Left colon (tissue), 2 donors: ENCODE measurements around the gene LCOR. TPM values are rescaled to one million over a fixed set of nuclear protein-coding genes. Genes with fewer than 3 reads are reported as not detected.
A peak's percentile ranks its signal among the peaks of the same experiment; 100 is the strongest.
"Not testable (repeated sequence)": the region's sequence is repeated elsewhere in the genome, so short reads cannot be mapped to it uniquely, and the experiment has no call there.

Source experiments
- ATAC-seq: fragments of 200-7000 bp; cut with Tn5 transposase; one replicate; pipeline ENCODE4 v1.9.1; 2020; ENCODE audit warnings: mild to moderate bottlenecking, moderate library complexity
- DNase-seq, 2 donors: peaks; one replicate each; pipeline ENCODE4 v3.0.0-alpha.2; 2020
- intact Hi-C, 2 donors: fragments of 100-400 bp; cut with DNase I in 1 of 2; cut with micrococcal nuclease in 1 of 2; formaldehyde crosslinking; loops; one replicate each; pipeline versions ENCODE4 v1.11.2 to v1.14.0; 2022; cut with DNase I, micrococcal nuclease
- total RNA-seq, 2 donors: library from RNA; stranded (reverse); fragmentation: NEBNext Ultra II Directional; extraction: Animal tissue kit (Norgen Biotek cat#: 25700); gene quantifications; one replicate each; pipeline ENCODE4 v1.2.1, GENCODE V29; 2021
- donor health status: DM: no; HTN: no; CAD: no.
- donor health status: DM: yes; HTN: yes; CAD: no.

Gene LCOR
- total RNA-seq, 2 donors from 2014 or later: 82.4 to 93.7 TPM

DNA sequence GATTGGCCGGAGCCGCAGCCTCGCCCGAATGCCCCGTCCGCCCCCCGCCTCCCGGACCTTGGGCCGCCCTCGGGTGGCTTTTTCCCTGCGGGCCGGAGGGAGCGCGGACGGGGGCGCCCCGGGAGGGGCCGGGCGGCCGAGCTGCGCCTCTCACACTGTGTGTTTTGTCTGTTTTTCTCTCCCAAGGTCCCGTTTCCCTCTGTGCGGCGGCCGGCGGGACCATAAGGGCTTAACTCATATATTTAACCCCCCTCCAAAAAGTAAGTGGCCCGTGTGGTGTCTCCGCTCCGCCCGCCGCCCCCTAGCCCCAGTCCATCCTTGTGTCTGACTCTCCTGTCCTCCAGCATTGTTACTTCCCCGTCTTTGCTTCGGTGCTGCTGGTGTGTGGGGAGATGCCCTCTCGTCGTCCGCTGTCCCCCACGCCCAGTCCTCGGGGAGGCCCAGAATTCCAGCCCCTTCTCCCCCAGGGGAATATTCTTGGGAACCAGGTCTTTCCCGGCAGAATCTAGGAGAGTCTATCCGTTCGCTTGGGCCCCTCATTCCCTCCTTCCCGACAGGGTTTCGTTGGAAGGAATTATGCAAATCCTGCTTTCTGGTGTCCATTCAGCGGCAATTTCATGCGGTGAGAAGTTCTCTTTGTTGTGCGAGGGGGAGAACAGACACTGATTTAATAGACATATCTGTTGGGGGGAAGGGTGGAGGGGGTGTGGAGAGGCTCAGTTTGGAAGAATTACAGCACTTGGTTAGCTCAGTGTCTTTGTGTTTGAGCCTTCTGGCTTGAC lies 1.3 kb downstream of the LCOR start:
- DNase-seq (peak in 1 of 2 donors; percentile 35), ATAC-seq (peak; percentile 13)
- intact Hi-C loops: loop anchor here in 1 of 2 donors (10.0 kb wide), 1 partner anchor 459 kb away; no protein-coding TSS in a partner anchor

- ATAC-seq (no peak), DNase-seq (no peak)
- intact Hi-C loops: loop anchor here in 1 of 2 donors (10.0 kb wide), 1 partner anchor 459 kb away; no protein-coding TSS in a partner anchor
Measured at GRCh38 chr10:96834120-96834519, 2.0 kb downstream of the LCOR start.

- no peak for DNase-seq
- intact Hi-C loops: loop anchor here in 1 of 2 donors (10.0 kb wide), 1 partner anchor 461 kb away; no protein-coding TSS in a partner anchor
- no peak for ATAC-seq
Measured at GRCh38 chr10:96835899-96836298, 3.8 kb downstream of the LCOR start.

DNA sequence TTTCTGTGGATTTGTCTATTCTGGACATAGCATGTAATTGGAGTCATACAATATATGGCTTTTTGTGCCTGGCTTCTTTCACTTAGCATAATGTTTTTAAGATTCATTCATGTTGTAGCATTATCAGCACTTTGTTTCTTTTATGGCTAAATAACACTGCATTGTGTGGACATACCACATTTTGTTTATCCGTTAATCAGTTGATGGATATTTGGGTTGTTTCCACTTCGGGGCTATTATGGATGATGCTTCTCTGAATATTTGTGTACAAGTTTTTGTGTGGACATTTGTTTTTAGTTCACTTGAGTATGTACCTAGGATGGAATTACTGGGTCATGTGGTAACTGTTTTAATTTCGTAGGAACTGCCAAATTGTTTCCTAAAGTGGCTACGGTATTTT lies 6.4 kb downstream of the LCOR start:
- DNase-seq: no peak
- intact Hi-C loops: loop anchor here in 1 of 2 donors (10.0 kb wide), 1 partner anchor 464 kb away; no protein-coding TSS in a partner anchor
- ATAC-seq: no peak

- DNase-seq (no peak), ATAC-seq (no peak)
- intact Hi-C loops: no loop called here
Measured at GRCh38 chr10:96840841-96841518, 8.9 kb downstream of the LCOR start.

GRCh38 chr10:96842896-96843723 lies 11.0 kb downstream of the LCOR start:
- intact Hi-C loops: no loop called here
- ATAC-seq (peak; percentile 62), DNase-seq (no peak)

DNA sequence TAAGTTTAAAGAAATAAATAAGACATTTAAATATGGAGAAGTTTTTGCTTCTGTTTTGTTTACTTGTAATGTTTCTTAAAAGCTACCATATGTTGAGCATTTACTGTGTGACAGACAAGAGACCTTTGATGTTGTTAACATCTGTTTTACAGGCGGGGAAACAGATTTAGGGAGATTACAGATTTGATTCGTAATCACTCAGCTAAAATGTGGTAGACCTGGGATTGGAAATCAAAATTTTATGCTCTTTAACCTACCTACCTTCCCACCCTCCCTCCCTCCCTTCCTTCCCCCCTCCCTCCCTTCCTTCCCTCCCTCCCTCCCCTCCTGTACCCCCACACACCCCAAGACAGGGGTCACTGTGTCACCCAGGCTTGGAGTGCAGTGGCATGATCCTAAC lies 11.7 kb downstream of the LCOR start:
- intact Hi-C loops: no loop called here
- no peak for DNase-seq
- ATAC-seq: no peak

DNA sequence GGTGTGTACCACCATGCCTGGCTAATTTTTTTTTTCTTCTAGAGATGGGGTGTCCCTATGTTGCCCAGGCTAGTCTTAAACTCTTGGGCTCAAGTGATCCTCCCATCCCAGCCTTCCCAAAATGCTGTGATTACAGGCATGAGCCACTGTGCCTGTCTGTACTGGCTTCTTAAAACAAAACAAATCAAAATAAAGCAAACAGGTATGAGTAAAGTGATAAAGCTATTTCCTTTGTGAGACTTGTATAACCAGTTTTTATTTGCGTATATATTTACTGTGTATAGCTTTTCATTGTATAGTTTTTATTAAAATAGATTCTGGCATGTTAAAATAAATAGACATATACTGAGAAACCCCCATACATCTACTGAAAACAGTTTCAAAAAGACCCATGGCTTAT lies 14.3 kb downstream of the LCOR start:
- ATAC-seq: peak; percentile 26

DNA sequence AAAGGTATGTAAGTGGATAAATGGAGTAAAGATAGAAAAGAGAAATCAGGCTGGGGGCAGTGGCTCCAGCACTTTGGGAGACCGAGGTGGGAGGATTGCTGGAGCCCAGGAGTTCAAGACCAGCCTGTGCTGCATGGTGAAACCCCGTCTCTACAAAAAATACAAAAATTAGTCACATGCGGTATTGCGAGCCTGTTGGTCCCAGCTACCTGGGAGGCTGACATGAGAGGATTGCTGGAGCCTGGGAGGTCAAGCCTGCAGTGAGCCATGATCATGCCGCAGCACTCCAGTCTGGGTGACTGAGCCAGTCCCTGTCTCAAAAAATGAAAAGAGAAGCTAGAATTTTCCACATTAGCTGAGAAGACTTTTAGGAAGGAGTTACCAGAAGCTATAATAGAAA lies 14.8 kb downstream of the LCOR start:
- ATAC-seq: no peak
- intact Hi-C loops: no loop called here
- DNase-seq: no peak

More for the DNA sequence above, 14.3 kb downstream of the LCOR start:
- DNase-seq: no peak
- intact Hi-C loops: no loop called here

GRCh38 chr10:96847356-96847755 lies 15.3 kb downstream of the LCOR start:
- ATAC-seq, DNase-seq, intact Hi-C loops: not testable (repeated sequence)

DNA sequence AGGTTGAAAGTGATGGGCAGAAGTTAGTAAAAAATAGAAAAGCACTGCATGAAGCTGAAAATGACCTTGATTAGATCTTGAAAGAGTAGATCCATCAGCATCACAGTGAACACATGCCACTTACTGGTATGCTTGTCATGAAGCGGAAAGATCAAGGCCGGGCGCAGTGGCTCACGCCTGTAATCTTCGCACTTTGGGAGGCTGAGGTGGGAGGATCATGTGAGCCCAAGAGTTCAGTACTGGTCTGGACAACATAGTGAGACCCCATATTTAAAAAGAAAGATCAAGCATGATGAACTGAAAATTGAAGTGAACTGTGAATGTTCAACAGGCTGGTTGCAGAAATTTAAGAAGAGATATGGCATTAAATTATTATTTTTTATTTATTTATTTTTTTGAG lies 18.0 kb downstream of the LCOR start:
- no peak for DNase-seq
- ATAC-seq: no peak
- intact Hi-C loops: no loop called here

GRCh38 chr10:96850825-96851224 lies 18.7 kb downstream of the LCOR start:
- intact Hi-C loops: no loop called here
- ATAC-seq (no peak), DNase-seq (no peak)

DNA sequence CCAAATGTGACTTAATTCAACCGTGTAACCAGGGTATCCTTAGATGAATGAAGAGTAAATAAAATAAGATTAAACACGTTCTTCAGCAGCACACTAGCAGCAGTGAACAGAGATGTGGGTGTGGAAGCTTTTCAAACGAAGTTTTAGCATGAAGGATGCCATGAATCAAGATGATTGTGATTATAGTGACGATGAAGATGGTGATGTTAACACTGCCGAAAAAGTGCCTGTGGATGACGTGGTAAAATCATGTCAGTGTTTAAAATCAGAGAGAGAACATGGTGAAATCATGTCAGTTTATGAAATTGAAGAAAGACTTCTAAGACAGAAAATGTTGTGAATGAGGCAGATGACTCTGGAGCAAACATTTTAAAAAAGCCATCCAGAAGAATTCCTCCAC lies 19.2 kb downstream of the LCOR start:
- DNase-seq: no peak
- intact Hi-C loops: no loop called here
- ATAC-seq: no peak

GRCh38 chr10:96856317-96856716 lies 24.2 kb downstream of the LCOR start:
- no peak for DNase-seq
- ATAC-seq: no peak
- intact Hi-C loops: no loop called here

- DNase-seq (no peak), ATAC-seq (no peak)
- intact Hi-C loops: no loop called here
Measured at GRCh38 chr10:96857301-96858012, 25.4 kb downstream of the LCOR start.

- intact Hi-C loops: no loop called here
- no peak for ATAC-seq
- DNase-seq: no peak
Measured at GRCh38 chr10:96858038-96858705, 26.1 kb downstream of the LCOR start.

DNA sequence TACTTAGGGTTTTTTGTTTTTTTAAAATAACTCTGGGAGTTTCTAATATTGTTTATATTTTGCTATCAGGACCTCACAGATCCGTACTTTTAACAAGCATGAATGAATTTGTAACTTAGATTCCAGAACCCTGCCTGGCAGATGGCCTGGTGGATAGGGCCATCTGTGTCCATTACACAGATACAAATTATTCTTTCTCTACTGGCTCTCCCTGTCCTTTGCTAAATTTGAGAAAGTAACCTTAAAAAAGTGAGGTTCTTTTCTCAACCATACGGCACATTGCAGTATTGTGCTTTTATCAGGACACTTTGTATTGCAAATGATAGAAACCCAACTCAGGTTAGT lies 26.6 kb downstream of the LCOR start:
- intact Hi-C loops: no loop called here
- ATAC-seq (no peak), DNase-seq (no peak)

GRCh38 chr10:96860631-96861277 lies 28.7 kb downstream of the LCOR start:
- no peak for ATAC-seq
- intact Hi-C loops: no loop called here
- DNase-seq: no peak
